GM12878 (cell line): ENCODE measurements around the gene ANKRD44. TPM values are rescaled to one million over a fixed set of nuclear protein-coding genes. Genes with fewer than 3 reads are reported as not detected.

Experiments used
- BHLHE40 ChIP-seq, 2 experiments: fragments of 450-650 bp in 1 of 2; IDR thresholded peaks; 2 replicates each; pipeline ENCODE4 v1.6.1; 2011 to 2017; ENCODE audit warnings: low read depth in 2 of 2, borderline replicate concordance in 1 of 2, improper control_type of control experiment in 1 of 2, low read length in 1 of 2, mild to moderate bottlenecking in 1 of 2
- CBFB ChIP-seq: IDR thresholded peaks from 2 replicates; pipeline ENCODE4 v1.6.1; 2016; ENCODE audit warnings: antibody characterized with exemption, low read depth
- CBX5 ChIP-seq: sonication (generic); IDR thresholded peaks from 2 replicates; pipeline ENCODE4 v1.6.1; 2016; ENCODE audit warnings: low read depth, moderate library complexity, mild to moderate bottlenecking, inconsistent platforms
- CEBPB ChIP-seq, 2 experiments: fragments of 150-350 bp in 1 of 2; IDR thresholded peaks; 2 replicates each; pipeline ENCODE4 v1.6.1; 2012 to 2014; ENCODE audit warnings: low read depth in 2 of 2, low read length in 2 of 2, borderline replicate concordance in 1 of 2, inconsistent platforms in 1 of 2
- CHD2 ChIP-seq: IDR thresholded peaks from 2 replicates; pipeline ENCODE4 v1.6.1; 2011; ENCODE audit warnings: low read depth, low read length, improper control_type of control experiment, borderline replicate concordance
- CREM ChIP-seq: IDR thresholded peaks from 2 replicates; pipeline ENCODE4 v1.6.1; 2014; ENCODE audit warnings: antibody characterized with exemption, low read depth
- ELK1 ChIP-seq: IDR thresholded peaks from 2 replicates; pipeline ENCODE4 v1.6.1; 2012; ENCODE audit warnings: low read depth, low read length, improper control_type of control experiment
- EZH2 ChIP-seq: IDR thresholded peaks from 2 replicates; pipeline ENCODE4 v1.6.1; 2012; ENCODE audit warnings: low read depth, mild to moderate bottlenecking, control low read depth, inconsistent platforms, low read length, borderline replicate concordance; ENCODE audit not compliant: control insufficient read depth
- HDAC2 ChIP-seq: fragments of 200-600 bp; sonication (generic); IDR thresholded peaks from 2 replicates; pipeline ENCODE4 v1.6.1; 2017
- MTA2 ChIP-seq: fragments of 450-650 bp; IDR thresholded peaks from 2 replicates; pipeline ENCODE4 v1.6.1; 2016; ENCODE audit warnings: low read depth, mild to moderate bottlenecking, moderate library complexity
- MTA3 ChIP-seq: IDR thresholded peaks from 2 replicates; pipeline ENCODE4 v1.6.1; 2012; ENCODE audit warnings: low read length, inconsistent platforms, borderline replicate concordance
- MYB ChIP-seq: fragments of 150-350 bp; IDR thresholded peaks from 2 replicates; pipeline ENCODE4 v1.6.1; 2014; ENCODE audit warnings: mild to moderate bottlenecking, low read depth, low read length, borderline replicate concordance
- NFIC ChIP-seq: IDR thresholded peaks from 2 replicates; pipeline ENCODE4 v1.6.1; 2012; ENCODE audit warnings: low read depth, mild to moderate bottlenecking, inconsistent platforms, low read length, moderate library complexity
- NR2C2 ChIP-seq: IDR thresholded peaks from 2 replicates; pipeline ENCODE4 v1.6.1; 2011; ENCODE audit warnings: borderline replicate concordance, low read depth; ENCODE audit not compliant: control insufficient read depth, insufficient read length
- RBBP5 ChIP-seq: fragments of 200-600 bp; sonication (generic); conservative IDR thresholded peaks from 2 replicates; pipeline ENCODE4 v1.6.1; 2016
- RELA ChIP-seq: fragments of 450-650 bp; IDR thresholded peaks from 2 replicates; pipeline ENCODE4 v1.8.0; 2014; ENCODE audit warnings: borderline replicate concordance; ENCODE audit not compliant: partially characterized antibody
- SMAD1 ChIP-seq: fragments of 450-650 bp; IDR thresholded peaks from 2 replicates; pipeline ENCODE4 v1.6.1; 2018; ENCODE audit warnings: mild to moderate bottlenecking, low read depth; ENCODE audit not compliant: partially characterized antibody
- SREBF1 ChIP-seq: IDR thresholded peaks from 2 replicates; pipeline ENCODE4 v1.6.1; 2012; ENCODE audit warnings: mild to moderate bottlenecking, low read length
- ZNF384 ChIP-seq: IDR thresholded peaks from 2 replicates; pipeline ENCODE4 v1.6.1; 2012; ENCODE audit warnings: low read depth, mild to moderate bottlenecking, low read length, improper control_type of control experiment, borderline replicate concordance
- ZSCAN29 ChIP-seq: fragments of 450-650 bp; IDR thresholded peaks from 2 replicates; pipeline ENCODE4 v1.6.1; 2017; ENCODE audit warnings: mild to moderate bottlenecking, moderate library complexity
- polyA plus RNA-seq, 11 experiments: library from polyadenylated mRNA; depleted of rRNA in 4 of 11; unstranded in 6 of 11; stranded (reverse) in 5 of 11; fragments of >200 nt; fragmentation: Nextera tagmentation in 4 of 11; fragmentation: Illumina TruSeq in 1 of 11; extraction: Ambion mirVana in 4 of 11; extraction: Trizol in 1 of 11; gene quantifications; 1 replicate in 1 of 11; 2 replicates in 10 of 11; pipeline versions ENCODE4 v1.2.1 to v1.2.3, GENCODE V29; 2011 to 2016; ENCODE audit warnings: inconsistent platforms in 2 of 11, missing spikeins in 2 of 11, low read depth in 1 of 11
- total RNA-seq, 4 experiments: library from RNA; depleted of rRNA in 3 of 4; stranded (reverse); fragments of >200 nt in 3 of 4; fragmentation: Illumina TruSeq in 1 of 4; extraction: Trizol in 1 of 4; gene quantifications; 2 replicates each; pipeline versions ENCODE4 v1.2.1 to v1.2.3, GENCODE V29; 2013 to 2021
- TF ChIP-seq, protein P1 (sequence below): IDR thresholded peaks from 2 replicates; pipeline ENCODE4 v1.6.1; 2011; ENCODE audit warnings: low read depth, mild to moderate bottlenecking, low read length, moderate library complexity, borderline replicate concordance; ENCODE audit errors: extremely low read depth
- TF ChIP-seq, protein P2 (sequence below): fragments of 450-650 bp; IDR thresholded peaks from 2 replicates; pipeline ENCODE4 v1.6.1; 2018; ENCODE audit warnings: mild to moderate bottlenecking, low read depth, moderate library complexity; ENCODE audit not compliant: partially characterized antibody
- TF ChIP-seq, protein P3 (sequence below): IDR thresholded peaks from 2 replicates; pipeline ENCODE4 v1.6.1; 2012; ENCODE audit warnings: low read depth, low read length, improper control_type of control experiment

ANKRD44 gene
- total and polyA plus RNA-seq, 10 of the 15 experiments (the other 5 are each of a cell fraction or from before 2014, with no cell fraction given), result 19.1 to 99.1 (median 59.6) TPM

- TF ChIP-seq NR2C2 (no peak), HDAC2 (no peak), ZSCAN29 (no peak), MTA3 (no peak), CHD2 (no peak; the same call in 1 of the 2 replicates), RBBP5 (no peak), SREBF1 (no peak), SMAD1 (no peak), ELK1 (no peak), NFIC (peak; percentile 56; the same call in 1 of the 2 replicates), CREM (no peak), ZNF384 (no peak), MYB (no peak), EZH2 (no peak), CBX5 (peak; percentile 62; the same call in 1 of the 2 replicates), CEBPB (IDR thresholded peaks at IDR 0.05; ENCODE audit: borderline replicate concordance in 1 of 2, low read depth in 2 of 2, low read length in 2 of 2) (no peak), MTA2 (0 out of 2 replicates have a peak, but pooled peaks have one; percentile 9), CBFB (0 out of 2 replicates have a peak, but pooled peaks have one; percentile 7), RELA (no peak), BHLHE40 (IDR thresholded peaks at IDR 0.05; ENCODE audit: borderline replicate concordance in 1 of 2, low read depth in 2 of 2, low read length in 1 of 2) (peak in 1 of 2 experiments; percentile 23; a peak in 1 of 4 replicates)
- TF ChIP-seq, protein P1, sequence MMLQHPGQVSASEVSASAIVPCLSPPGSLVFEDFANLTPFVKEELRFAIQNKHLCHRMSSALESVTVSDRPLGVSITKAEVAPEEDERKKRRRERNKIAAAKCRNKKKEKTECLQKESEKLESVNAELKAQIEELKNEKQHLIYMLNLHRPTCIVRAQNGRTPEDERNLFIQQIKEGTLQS, result no peak
- TF ChIP-seq, protein P2, sequence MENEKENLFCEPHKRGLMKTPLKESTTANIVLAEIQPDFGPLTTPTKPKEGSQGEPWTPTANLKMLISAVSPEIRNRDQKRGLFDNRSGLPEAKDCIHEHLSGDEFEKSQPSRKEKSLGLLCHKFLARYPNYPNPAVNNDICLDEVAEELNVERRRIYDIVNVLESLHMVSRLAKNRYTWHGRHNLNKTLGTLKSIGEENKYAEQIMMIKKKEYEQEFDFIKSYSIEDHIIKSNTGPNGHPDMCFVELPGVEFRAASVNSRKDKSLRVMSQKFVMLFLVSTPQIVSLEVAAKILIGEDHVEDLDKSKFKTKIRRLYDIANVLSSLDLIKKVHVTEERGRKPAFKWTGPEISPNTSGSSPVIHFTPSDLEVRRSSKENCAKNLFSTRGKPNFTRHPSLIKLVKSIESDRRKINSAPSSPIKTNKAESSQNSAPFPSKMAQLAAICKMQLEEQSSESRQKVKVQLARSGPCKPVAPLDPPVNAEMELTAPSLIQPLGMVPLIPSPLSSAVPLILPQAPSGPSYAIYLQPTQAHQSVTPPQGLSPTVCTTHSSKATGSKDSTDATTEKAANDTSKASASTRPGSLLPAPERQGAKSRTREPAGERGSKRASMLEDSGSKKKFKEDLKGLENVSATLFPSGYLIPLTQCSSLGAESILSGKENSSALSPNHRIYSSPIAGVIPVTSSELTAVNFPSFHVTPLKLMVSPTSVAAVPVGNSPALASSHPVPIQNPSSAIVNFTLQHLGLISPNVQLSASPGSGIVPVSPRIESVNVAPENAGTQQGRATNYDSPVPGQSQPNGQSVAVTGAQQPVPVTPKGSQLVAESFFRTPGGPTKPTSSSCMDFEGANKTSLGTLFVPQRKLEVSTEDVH, result no peak
- TF ChIP-seq, protein P3, sequence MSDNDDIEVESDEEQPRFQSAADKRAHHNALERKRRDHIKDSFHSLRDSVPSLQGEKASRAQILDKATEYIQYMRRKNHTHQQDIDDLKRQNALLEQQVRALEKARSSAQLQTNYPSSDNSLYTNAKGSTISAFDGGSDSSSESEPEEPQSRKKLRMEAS, result no peak
- TF ChIP-seq, all 136 proteins: peak for 15
Observed at GRCh38 chr2:197297772-197298318, 12.7 kb downstream of the ANKRD44 start (continued).
